Amygdala (tissue), 56 donors: Measurements from ENCODE around the gene TBC1D7.

ENCODE experiments used
- DNase-seq, 56 donors: peaks; one replicate each; lab custom pipeline; 2025; lab: John Stamatoyannopoulos, UW

TBC1D7 gene

DNA sequence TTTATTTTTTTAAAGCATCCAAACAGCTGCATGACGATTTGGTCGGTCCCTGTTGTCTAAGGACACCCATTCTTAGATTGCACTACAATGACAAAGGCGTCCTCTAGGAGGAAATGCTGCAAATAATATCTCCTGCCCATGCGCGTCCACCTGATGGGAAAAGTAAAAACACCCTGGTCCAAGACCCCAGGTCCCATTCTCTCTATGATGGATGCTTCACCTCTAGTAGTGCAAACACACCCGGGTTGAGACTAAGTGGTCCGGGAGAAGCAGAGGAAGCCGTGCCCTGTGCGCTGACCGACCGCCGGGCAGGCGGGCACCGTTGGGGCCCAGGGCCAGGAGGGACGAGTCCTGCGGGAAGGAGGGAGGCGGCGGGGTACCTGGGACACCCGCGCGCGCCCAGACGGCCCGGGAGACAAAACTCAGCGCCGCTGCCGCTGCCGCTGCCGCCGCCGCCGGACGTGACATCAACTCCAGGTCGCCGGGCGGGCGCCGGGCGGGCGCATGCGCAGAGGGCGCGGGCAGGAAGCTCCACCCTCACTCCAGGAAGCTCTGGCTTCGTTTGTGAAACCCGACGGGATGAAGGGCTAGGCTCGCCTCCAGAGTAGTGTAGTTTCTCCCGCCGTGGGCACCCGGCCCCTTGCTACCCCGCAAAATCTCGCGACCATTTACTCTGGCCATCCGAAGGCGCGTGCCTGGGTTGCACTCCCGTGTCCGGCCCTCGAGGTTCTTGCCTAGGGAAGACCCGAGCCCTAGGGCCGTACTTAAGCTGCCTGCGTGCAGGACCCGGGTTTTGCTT is at the start of gene TBC1D7:
TSS of gene TBC1D7 (minus strand) at position 462 of the 799 bp plus-strand sequence. CDS start 1,639 bp downstream, outside the sequence.
- peak; percentile 34 to 94 (median 82) for DNase-seq

DNA sequence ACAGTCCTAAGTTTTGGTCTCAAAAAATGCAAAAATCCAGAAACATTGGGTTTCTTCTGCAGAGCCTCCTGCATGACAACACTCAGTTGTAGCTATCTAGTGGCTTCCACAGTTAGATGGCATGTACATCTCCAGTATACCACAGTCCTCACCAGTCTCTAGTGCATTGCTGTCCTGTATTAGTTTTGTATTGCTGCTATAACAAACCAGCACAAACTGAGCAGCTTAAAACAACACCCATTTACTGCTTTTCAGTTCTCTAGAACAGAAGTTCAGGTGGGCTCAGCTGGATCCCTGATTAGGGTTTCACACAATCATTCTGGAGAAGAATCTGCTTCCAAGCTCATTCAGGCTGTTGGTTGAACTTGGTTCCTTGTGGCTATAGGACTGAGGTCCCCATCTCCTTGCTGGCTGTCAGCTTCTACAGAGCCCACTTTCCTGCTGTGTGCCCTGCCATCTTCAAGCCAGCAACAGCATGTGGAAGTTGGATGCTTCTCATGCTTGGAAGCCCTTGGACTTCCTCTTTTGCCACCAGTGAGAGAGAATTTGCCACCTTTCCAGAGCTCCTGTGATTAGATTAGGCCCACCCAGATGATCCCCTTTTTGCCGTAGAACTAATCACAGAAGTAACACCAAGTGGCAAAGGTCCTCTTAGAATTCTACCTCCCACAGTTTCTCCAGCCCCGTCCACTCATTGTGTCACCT is 48.9 kb upstream of the TBC1D7 start:
- no peak for DNase-seq

- DNase-seq: no peak
Observed at GRCh38 chr6:13375360-13375878, 47.1 kb upstream of the TBC1D7 start.

- DNase-seq: no peak
Observed at GRCh38 chr6:13373919-13374318, 45.6 kb upstream of the TBC1D7 start.

GRCh38 chr6:13373488-13373886 is 45.1 kb upstream of the TBC1D7 start:
- no peak for DNase-seq

DNA sequence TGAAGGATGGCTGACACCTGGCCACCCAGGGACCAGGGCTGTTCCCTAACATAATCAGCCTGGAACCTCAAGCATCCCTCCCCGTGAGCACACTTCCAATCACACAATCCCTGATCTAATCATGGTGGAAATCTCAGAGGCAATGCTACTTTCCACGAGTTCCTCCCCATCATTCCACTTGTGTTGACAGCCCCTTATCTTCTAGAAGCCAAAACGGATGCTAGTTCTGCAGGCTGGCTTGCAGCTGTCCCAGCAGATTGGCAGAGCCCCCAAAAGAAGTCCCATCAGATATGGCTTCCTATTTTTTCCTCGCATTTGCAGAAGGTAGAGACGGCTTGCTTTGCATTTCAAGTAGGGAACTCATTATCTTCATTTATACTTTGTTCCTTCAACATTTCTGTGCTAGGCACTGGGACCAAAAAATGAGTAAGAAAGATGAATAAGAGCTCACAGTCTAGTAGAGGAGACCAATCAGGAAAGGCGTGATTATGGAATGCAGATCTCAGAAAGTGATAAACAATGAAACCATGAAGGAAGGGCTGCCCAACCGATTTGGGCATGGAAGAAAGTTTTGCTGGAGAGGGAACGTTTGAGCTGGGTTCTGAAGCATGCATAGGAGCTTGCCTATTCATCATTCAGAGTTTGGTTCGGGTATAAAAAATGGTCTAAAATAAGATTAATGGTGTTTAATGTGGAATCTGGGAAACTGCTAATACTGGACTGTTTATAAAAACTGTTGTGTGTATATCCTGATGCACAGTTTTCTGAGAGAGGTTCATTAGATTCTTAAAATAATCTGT is 44.6 kb upstream of the TBC1D7 start:
- no peak for DNase-seq

GRCh38 chr6:13372076-13372475 is 43.7 kb upstream of the TBC1D7 start:
- no peak for DNase-seq

GRCh38 chr6:13371421-13372072 is 43.2 kb upstream of the TBC1D7 start:
- peak in 14 of 56 donors; percentile 9 to 44 (median 20) for DNase-seq

DNA sequence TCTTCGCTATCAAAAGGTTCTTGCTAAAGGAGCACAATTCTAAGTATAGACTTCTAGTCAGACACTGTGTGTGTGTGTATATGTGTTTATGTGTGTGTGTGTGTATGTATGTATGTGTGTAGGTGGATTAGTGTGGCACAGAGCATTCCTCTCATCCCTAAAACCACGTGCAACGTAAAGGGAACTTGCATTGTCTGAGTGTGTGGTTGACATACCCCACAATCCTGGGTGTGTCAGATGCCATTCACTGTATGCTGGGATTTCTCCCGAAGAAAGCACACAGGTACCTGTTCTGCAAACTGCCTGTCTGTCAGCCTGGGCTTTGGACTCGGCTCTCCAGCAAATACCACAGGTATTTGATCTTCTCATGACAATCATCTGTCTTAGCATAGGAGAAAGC is 42.3 kb upstream of the TBC1D7 start:
- DNase-seq: no peak

DNA sequence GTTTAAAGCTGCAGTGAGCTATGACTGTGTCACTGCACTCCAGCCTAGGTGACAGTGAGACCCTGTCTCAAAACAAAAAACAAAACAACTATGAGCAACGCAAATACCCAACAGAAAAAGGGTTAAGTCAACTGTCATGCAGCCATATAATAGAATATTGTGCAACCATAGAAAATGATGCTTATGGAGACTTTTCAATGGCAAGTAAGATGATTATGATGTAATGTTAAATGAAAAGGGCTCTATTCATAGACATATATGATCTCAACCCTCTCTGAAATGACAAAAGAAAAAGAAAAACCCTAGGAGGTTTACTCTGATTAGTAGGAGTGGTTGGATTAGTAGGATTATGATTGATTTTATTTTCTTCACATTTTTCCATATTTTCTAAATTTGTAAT is 41.3 kb upstream of the TBC1D7 start:
- no peak for DNase-seq

- DNase-seq: no peak
Observed at GRCh38 chr6:13368731-13369115, 40.4 kb upstream of the TBC1D7 start.

DNA sequence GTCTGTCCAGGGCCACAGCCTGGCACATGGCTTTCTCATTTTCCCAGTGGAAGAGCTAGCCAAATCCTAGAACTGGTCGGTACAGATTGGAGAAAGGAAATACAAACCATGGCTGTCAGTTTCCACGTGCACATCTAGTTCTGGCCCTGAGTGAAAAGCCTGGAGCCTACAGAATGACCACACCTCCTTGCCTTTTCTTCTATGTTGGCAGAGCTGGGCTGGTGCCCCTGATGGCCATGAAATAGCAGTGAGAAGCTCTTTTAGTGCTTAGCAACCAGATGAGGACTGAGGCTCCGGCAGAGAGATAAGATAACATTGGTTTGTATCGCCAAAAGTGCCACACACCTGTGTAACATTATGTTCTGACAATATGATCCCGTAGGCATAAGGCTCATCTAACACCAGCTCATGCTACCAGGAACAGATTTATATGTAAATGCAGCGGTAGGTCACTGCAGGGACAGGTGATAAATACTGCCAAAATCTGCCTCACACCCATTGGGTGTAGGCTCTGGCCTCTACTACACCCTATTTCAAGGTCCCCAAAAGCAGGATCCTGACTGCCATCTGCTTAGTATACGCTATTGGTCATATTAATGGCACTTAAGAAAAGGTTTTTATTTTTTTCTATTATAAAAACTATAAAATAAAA is 39.9 kb upstream of the TBC1D7 start:
- DNase-seq: no peak

DNA sequence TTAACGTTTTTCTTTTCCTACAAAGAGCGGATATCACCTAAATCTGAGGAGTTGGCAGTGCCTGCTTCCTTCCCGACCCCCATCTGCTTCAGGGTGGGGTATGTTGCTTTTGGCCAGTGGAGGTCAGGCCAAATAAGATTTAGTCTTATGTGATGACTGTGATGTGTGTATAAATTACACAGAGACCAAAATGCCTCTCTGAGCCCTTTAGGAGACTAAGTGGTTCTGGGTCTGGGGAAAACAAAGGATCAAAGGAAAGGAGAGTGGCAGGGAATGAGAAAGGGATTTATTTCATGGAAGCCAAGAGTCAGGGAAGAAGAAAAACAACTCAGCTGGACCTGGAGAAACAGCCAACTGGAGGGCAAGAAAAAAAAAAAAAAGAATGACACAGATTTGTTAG is 39.1 kb upstream of the TBC1D7 start:
- no peak for DNase-seq

DNA sequence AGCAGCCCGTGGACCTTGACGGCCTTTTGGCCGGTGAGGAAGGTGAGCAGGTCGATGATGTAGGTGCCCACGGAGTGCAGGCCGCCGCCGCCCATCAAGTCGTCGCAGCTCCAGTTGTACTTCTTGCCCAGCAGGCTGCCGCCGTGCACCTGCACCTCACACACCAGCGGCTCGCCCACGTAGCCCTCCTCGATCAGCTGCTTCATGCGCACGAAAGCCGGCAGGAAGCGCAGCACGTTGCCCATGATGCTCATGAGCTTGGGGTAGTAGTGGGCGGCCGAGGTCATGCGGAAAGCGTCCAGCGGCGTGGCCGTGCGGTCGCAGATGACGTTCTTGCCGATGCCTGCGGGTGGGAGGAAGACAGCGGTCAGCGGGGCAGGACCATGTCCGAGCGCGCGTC is 37.0 kb upstream of the TBC1D7 start:
- DNase-seq: no peak

- DNase-seq: no peak
Observed at GRCh38 chr6:13364842-13365241, 36.5 kb upstream of the TBC1D7 start.

- no peak for DNase-seq
Observed at GRCh38 chr6:13362412-13362811, 34.1 kb upstream of the TBC1D7 start.

DNA sequence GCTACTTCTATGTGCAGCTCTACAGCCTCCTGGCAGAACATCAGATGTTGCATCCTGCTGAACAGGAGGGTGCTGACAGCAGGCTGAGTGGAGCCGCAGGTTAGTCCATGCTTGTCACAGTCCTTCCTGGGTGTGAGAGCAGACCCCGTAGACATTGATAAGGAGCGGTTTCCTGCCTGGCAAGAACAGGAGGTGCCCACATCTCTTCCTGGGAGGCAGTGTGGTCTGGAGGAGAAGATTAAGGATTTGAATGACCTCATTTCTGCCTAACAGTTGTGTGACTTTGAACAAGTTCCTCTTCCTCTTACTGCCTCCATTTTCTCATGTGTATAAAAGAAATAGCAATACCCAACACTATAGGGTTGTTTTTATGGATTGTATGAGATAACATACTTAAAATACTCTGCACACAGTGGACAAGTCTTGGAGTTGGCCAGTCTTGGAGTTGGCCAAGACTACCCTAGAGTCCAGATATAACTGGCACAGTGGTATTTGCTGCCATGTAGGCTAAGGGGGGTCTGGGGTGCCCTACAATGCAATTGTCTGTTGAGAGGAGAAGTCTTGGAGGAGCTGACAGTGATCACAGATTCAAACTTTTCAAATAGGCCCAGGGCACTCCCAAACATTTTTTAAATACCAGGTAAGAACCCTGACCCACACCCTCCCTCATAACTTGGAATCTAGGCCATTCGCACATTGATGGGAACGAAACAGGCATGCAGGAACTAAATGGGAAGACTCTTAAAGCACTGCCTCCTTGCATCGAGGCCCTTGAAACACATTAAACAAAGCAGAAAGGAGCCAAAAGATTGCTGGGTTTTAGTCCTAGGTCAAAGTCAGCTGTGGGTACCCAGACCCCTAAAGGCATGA is 32.6 kb upstream of the TBC1D7 start:
- no peak for DNase-seq

GRCh38 chr6:13359287-13359686 is 30.9 kb upstream of the TBC1D7 start:
- no peak for DNase-seq

DNA sequence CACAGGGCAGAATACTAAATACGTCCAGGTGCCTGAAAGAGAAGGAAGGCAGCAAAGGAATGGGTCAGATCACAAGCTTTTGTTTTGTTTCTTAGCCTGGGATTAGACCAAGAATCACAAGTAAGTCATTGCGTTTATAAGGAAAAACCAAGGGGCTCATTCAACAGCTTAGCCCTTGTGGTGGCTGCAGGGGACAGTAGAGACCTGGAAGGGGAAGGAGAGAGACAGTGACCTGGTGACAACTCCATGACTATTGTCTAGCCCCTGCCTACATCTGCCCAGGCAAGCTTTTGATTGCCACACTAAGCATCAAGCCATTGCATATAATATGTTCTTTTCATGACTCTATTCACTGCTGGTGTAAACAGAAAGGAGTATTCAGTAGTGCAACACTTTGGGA is 30.2 kb upstream of the TBC1D7 start:
- DNase-seq: no peak
